GM18867 (cell line): ENCODE measurements around the gene NID2.

Experiments
- ATAC-seq: cut with Tn5 transposase; IDR thresholded peaks from one replicate; pipeline ENCODE4 v1.9.1; 2021; ENCODE audit warnings: mild to moderate bottlenecking, moderate library complexity; ENCODE audit not compliant: unreplicated experiment

Gene NID2

GRCh38 chr14:52029881-52030280, 39.0 kb downstream of the NID2 start:
- no peak for ATAC-seq

GRCh38 chr14:52026901-52027300, 42.0 kb downstream of the NID2 start:
- ATAC-seq, result no peak

GRCh38 chr14:52026017-52026660, 42.7 kb downstream of the NID2 start:
- ATAC-seq, result no peak

- ATAC-seq, result no peak
These were observed 43.5 kb downstream of the NID2 start for GRCh38 chr14:52025310-52025709.

- ATAC-seq, result no peak
These were observed 45.3 kb downstream of the NID2 start for GRCh38 chr14:52023518-52023917.

- ATAC-seq, result peak; percentile 84
These were observed 46.8 kb downstream of the NID2 start for GRCh38 chr14:52021957-52022600.

- ATAC-seq, result no peak
These were observed 47.8 kb downstream of the NID2 start for GRCh38 chr14:52020866-52021717.

GRCh38 chr14:52020161-52020714, 48.6 kb downstream of the NID2 start:
- ATAC-seq, result no peak

GRCh38 chr14:52018970-52019369, 49.9 kb downstream of the NID2 start:
- no peak for ATAC-seq

GRCh38 chr14:52018252-52018651, 50.6 kb downstream of the NID2 start:
- no peak for ATAC-seq

- no peak for ATAC-seq
These were observed 53.3 kb downstream of the NID2 start for GRCh38 chr14:52015411-52016030.

- ATAC-seq, result no peak
These were observed 54.1 kb downstream of the NID2 start for GRCh38 chr14:52014601-52015267.

- no peak for ATAC-seq
These were observed 54.8 kb downstream of the NID2 start for GRCh38 chr14:52013984-52014600.

GRCh38 chr14:52012635-52013034, 56.2 kb downstream of the NID2 start:
- no peak for ATAC-seq

GRCh38 chr14:52011523-52011922, 57.3 kb downstream of the NID2 start:
- ATAC-seq, result no peak

- ATAC-seq, result no peak
These were observed 58.6 kb downstream of the NID2 start for GRCh38 chr14:52010173-52010693.

GRCh38 chr14:52008136-52008535, 60.7 kb downstream of the NID2 start:
- no peak for ATAC-seq

- no peak for ATAC-seq
These were observed 61.2 kb downstream of the NID2 start for GRCh38 chr14:52007637-52008036.

- no peak for ATAC-seq
These were observed 61.6 kb downstream of the NID2 start for GRCh38 chr14:52007211-52007610.

- ATAC-seq, result no peak
These were observed 62.5 kb downstream of the NID2 start for GRCh38 chr14:52006361-52006760.
